CD4-positive, alpha-beta T cell (primary cell): ENCODE data around the gene TAPBP. TPM values are rescaled to one million over a fixed set of nuclear protein-coding genes. Genes with fewer than 3 reads are reported as not detected.

Experiments used
- ATAC-seq: fragments of 200-7000 bp; cut with Tn5 transposase; one replicate; pipeline ENCODE4 v1.10.0; 2022; ENCODE audit warnings: mild to moderate bottlenecking; ENCODE audit not compliant: poor library complexity
- CTCF ChIA-PET: fragments of 350-600 bp; sonication (Branson Sonifier 250); formaldehyde crosslinking; loops from one replicate; lab custom pipeline; 2021; ENCODE audit warnings: antibody characterized with exemption, inconsistent platforms; lab: Charles Lee
- POLR2A ChIA-PET: fragments of 350-600 bp; sonication (Branson Sonifier 250); formaldehyde crosslinking; loops from one replicate; lab custom pipeline; 2021; ENCODE audit warnings: antibody characterized with exemption, inconsistent platforms; lab: Charles Lee
- DNase-seq, 14 experiments: peaks; one replicate each; pipeline ENCODE4 v3.0.0-alpha.2; 2013 to 2020; ENCODE audit warnings: mixed read lengths in 2 of 14
- H3K27ac ChIP-seq, 2 donors: one replicate each; pipeline versions ENCODE4 v1.5.1 to v1.7.0; 2013; ENCODE audit warnings: low read length in 2 of 2, low read depth in 1 of 2, mild to moderate bottlenecking in 1 of 2
- H3K27me3 ChIP-seq, 2 experiments: 1 replicate in 1 of 2; 2 replicates in 1 of 2; pipeline versions ENCODE4 v1.6.1 to v1.7.0; 2013; ENCODE audit warnings: low read length in 2 of 2, control low read depth in 1 of 2, mild to moderate bottlenecking in 1 of 2, moderate library complexity in 1 of 2; ENCODE audit not compliant: insufficient read depth in 2 of 2, control insufficient read depth in 1 of 2
- H3K36me3 ChIP-seq: one replicate; pipeline ENCODE4 v1.6.1; 2013; ENCODE audit warnings: low read length, control low read depth; ENCODE audit not compliant: insufficient read depth
- H3K4me1 ChIP-seq: one replicate; pipeline ENCODE4 v1.6.1; 2013; ENCODE audit warnings: low read length, control low read depth; ENCODE audit not compliant: insufficient read depth
- H3K4me3 ChIP-seq: one replicate; pipeline ENCODE4 v1.5.1; 2013; ENCODE audit warnings: mild to moderate bottlenecking, low read length, moderate library complexity
- H3K9me3 ChIP-seq, 2 experiments: 1 replicate in 1 of 2; 2 replicates in 1 of 2; pipeline versions ENCODE4 v1.6.1 to v1.7.0; 2013; ENCODE audit warnings: low read length in 2 of 2, mild to moderate bottlenecking in 2 of 2, control low read depth in 1 of 2, moderate library complexity in 1 of 2; ENCODE audit not compliant: control insufficient read depth in 1 of 2, insufficient read depth in 1 of 2
- H3K27ac Mint-ChIP-seq: one replicate; pipeline ENCODE4 v1.8.0; 2020; ENCODE audit warnings: mixed read lengths
- H3K27me3 Mint-ChIP-seq: one replicate; pipeline ENCODE4 v1.8.0; 2021; ENCODE audit warnings: mixed read lengths
- H3K36me3 Mint-ChIP-seq: one replicate; pipeline ENCODE4 v1.8.0; 2021; ENCODE audit warnings: low read depth, mixed read lengths
- H3K4me1 Mint-ChIP-seq: one replicate; pipeline ENCODE4 v1.8.0; 2021; ENCODE audit warnings: low read depth, mixed read lengths
- H3K4me3 Mint-ChIP-seq: one replicate; pipeline ENCODE4 v1.8.0; 2020; ENCODE audit warnings: mild to moderate bottlenecking, mixed read lengths
- H3K9me3 Mint-ChIP-seq: one replicate; pipeline ENCODE4 v1.8.0; 2020; ENCODE audit warnings: mixed read lengths
- CTCF ChIP-seq: fragments of 200-600 bp; IDR thresholded peaks from one replicate; pipeline ENCODE4 v1.8.0; 2022; ENCODE audit warnings: antibody characterized with exemption, mild to moderate bottlenecking
- intact Hi-C, 2 experiments: fragments of 100-400 bp; cut with DNase I in 1 of 2; cut with micrococcal nuclease in 1 of 2; formaldehyde crosslinking; loops; one replicate each; pipeline versions ENCODE4 v1.15.1 to v1.9.0; 2023 to 2025; cut with DNase I, micrococcal nuclease
- total RNA-seq, 174 experiments: library from RNA in 2 of 174; stranded (reverse) in 2 of 174; gene quantifications; one replicate each; pipeline ENCODE4 v1.2.3 and lab custom pipeline; 2021 to 2026

TAPBP gene
- total RNA-seq, 2 experiments from 2014 or later, result 203 to 206 TPM

- Histone ChIP-seq H3K4me3 (no peak overlapping the region), H3K27ac (no peak overlapping the region), H3K36me3 (peaks cover 66% of the 10 kb centered on the region), H3K9me3 (no peaks in the 10 kb centered on the region), H3K27me3 (no peaks in the 10 kb centered on the region), H3K4me1 (peaks cover 44% of the 10 kb centered on the region)
- intact Hi-C loops, result loop anchor here in 1 of 2 experiments (10.0 kb wide), 1 partner anchor 1428 kb away; the partner anchor contains the start of gene NEU1
- TF ChIP-seq CTCF, result no peak
- Mint-ChIP-seq H3K36me3 (peaks cover 77% of the 10 kb centered on the region), H3K27me3 (no peaks in the 10 kb centered on the region), H3K4me3 (peak overlapping the region; percentile 43), H3K4me1 (peaks cover 38% of the 10 kb centered on the region), H3K27ac (peak overlapping the region; percentile 46), H3K9me3 (no peaks in the 10 kb centered on the region)
- CTCF ChIA-PET, result no interaction called here
- POLR2A ChIA-PET, result interaction anchor here (1.5 kb wide), 1 partner anchor 22 kb away, joined by 5 read pairs; the partner anchor contains the start of genes RPS18 and VPS52
- no peak for DNase-seq
- ATAC-seq, result no peak
These were observed 20.7 kb downstream of the TAPBP start for GRCh38 chr6:33292996-33293682.

GRCh38 chr6:33290459-33290858, 23.4 kb downstream of the TAPBP start:
- ATAC-seq (no peak), DNase-seq (no peak)
- H3K27ac ChIP-seq, result no peak overlapping the region
- H3K9me3 Mint-ChIP-seq, result no peaks in the 10 kb centered on the region
- no peaks in the 10 kb centered on the region for H3K27me3 ChIP-seq
- intact Hi-C loops, result loop anchor here in 1 of 2 experiments (10.0 kb wide), 1 partner anchor 1426 kb away; the partner anchor contains the start of gene NEU1
- H3K27me3 Mint-ChIP-seq, result no peaks in the 10 kb centered on the region
- H3K4me3 ChIP-seq, result peak overlapping the region; percentile 80
- no peaks in the 10 kb centered on the region for H3K9me3 ChIP-seq
- peaks cover 39% of the 10 kb centered on the region for H3K4me1 ChIP-seq
- TF ChIP-seq CTCF, result no peak
- CTCF ChIA-PET, result interaction anchor here (2.1 kb wide), 1 partner anchor 19 kb away, joined by 8 read pairs; the partner anchor contains the start of genes RPS18 and VPS52
- POLR2A ChIA-PET, result interaction anchor here (1.0 to 5.0 kb wide), 8 partner anchors 8 to 164 kb away, joined by 3 to 105 read pairs (median 13); partner anchors contain the start of genes CUTA, RGL2, RPS18 and TAPBP
- peaks cover 67% of the 10 kb centered on the region for H3K36me3 ChIP-seq
- peaks cover 45% of the 10 kb centered on the region for H3K4me1 Mint-ChIP-seq
- peaks cover 81% of the 10 kb centered on the region for H3K36me3 Mint-ChIP-seq
- H3K4me3 Mint-ChIP-seq, result peak overlapping the region; percentile 86
- H3K27ac Mint-ChIP-seq, result peak overlapping the region; percentile 83

DNA sequence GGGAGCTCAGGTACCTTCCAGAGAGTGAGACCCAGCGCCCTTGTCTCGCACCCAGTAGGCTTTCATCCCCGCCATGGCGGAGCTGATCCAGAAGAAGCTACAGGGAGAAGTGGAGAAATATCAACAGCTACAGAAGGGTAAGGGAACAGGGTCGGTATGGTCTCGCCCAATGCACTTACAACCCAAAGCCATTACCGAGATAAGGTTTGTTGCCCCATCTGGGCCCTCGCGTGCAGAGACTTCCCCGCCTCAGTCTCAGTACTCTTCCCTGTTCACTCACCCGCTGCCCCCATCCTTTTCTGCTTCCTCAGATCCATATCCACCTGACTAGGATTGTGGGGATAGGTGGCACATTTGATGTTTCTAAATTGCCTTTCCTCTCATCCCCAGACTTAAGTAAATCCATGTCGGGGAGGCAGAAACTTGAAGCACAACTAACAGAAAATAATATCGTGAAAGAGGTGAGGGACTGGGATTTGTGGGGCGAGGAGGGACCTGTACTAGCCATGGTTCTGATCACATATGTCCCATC, 24.0 kb downstream of the TAPBP start:
- H3K36me3 Mint-ChIP-seq, result peaks cover 75% of the 10 kb centered on the region
- Histone ChIP-seq H3K36me3 (peaks cover 67% of the 10 kb centered on the region), H3K9me3 (no peaks in the 10 kb centered on the region), H3K27ac (peak overlapping the region; percentile 71 to 83), H3K27me3 (no peaks in the 10 kb centered on the region), H3K4me3 (peak overlapping the region; percentile 80), H3K4me1 (peaks cover 39% of the 10 kb centered on the region)
- ChIA-PET CTCF (interaction anchor here (1.9 to 2.1 kb wide), 2 partner anchors 13 to 19 kb away, joined by 8 to 14 read pairs; partner anchors contain the start of genes B3GALT4, RPS18 and VPS52), POLR2A (interaction anchor here (0.9 to 5.0 kb wide), 16 partner anchors 9 to 318 kb away, joined by 3 to 105 read pairs (median 10); partner anchors contain the start of genes B3GALT4, CUTA, RGL2 and RPS18)
- no peak for DNase-seq
- no peak for TF ChIP-seq CTCF
- no peaks in the 10 kb centered on the region for H3K9me3 Mint-ChIP-seq
- peak overlapping the region; percentile 97 for H3K4me3 Mint-ChIP-seq
- no peak for ATAC-seq
- peak overlapping the region; percentile 83 for H3K27ac Mint-ChIP-seq
- H3K4me1 Mint-ChIP-seq, result peaks cover 45% of the 10 kb centered on the region
- intact Hi-C loops, result loop anchor here (1.0 to 10.0 kb wide), 5 partner anchors 8 to 1425 kb away; partner anchors contain the start of genes VPS52 (in 2 of the 2), B3GALT4 (in 1 of the 2), NEU1 (in 1 of the 2) and RGL2 (in 1 of the 2)
- H3K27me3 Mint-ChIP-seq, result no peaks in the 10 kb centered on the region
